Embryonic facial prominence (tissue), 1 donor: ENCODE results near the gene CENPU.
"Not testable (repeated sequence)": the region's sequence is repeated elsewhere in the genome, so short reads cannot be mapped to it uniquely, and the experiment has no call there.

Experiments used
- DNase-seq: peaks from one replicate; pipeline ENCODE4 v3.0.0-alpha.2; 2016; ENCODE audit errors: extremely low spot score

CENPU gene

GRCh38 chr4:184751585-184751956 lies 17.7 kb upstream of the CENPU start:
- no peak for DNase-seq

GRCh38 chr4:184750926-184751584 lies 17.2 kb upstream of the CENPU start:
- no peak for DNase-seq

DNA sequence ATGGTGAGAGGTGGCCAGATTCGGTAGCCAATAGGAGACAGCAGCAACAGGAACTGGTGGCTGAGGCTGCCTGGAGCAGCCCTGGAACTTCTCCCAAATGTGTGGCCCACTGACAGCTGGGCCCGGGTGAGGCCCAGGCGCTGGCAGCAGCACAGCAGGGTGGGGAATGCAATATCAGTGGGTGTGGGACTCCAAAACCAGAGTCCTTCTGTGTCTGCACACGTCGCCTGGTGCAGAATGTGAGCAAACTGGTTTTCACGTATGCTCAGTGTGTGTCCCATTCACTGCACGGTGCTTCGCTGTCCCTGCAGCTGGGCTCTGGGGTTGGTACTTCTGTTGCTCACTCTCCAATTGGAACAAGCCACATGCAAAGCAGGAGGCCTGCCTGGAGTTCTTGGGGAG lies 14.4 kb upstream of the CENPU start:
- no peak for DNase-seq

- DNase-seq, result no peak
Observed at GRCh38 chr4:184747034-184747830, 13.3 kb upstream of the CENPU start.

GRCh38 chr4:184745831-184746795 lies 12.2 kb upstream of the CENPU start:
- peak; percentile 73 for DNase-seq

DNA sequence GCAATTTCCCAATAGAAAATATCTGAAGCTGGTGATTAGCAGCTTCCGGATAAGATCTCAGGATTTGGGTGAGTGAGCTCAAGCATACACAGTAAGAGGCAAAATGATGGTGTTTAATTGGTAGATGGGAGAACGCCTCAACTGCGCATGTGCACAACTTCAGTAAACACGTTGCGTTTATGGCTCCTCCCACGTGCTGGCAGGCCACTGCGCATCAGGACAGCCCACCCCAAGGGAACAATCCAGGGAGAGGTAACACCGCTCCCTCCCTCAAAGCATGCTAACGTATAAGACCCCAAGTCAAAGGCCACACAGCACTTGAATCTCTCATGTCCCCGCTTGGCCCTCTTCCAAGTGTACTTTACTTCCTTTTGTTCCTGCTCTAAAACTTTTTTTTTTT lies 10.3 kb upstream of the CENPU start:
- DNase-seq, result no peak

GRCh38 chr4:184743650-184744049 lies 9.8 kb upstream of the CENPU start:
- no peak for DNase-seq

DNA sequence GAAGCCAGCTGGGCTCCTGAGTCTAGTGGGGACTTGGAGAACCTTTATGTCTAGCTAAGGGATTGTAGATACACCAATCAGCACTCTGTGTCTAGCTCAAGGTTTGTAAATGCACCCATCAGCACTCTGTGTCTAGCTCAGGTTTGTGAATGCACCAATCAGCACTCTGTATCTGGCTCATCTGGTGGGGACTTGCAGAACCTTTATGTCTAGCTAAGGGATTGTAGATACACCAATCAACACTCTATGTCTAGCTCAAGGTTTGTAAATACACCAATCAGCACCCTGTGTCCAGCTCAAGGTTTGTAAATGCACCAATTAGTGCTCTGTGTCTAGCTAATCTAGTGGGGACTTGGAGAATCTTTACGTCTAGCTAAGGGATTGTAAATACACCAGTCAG lies 7.8 kb upstream of the CENPU start:
- DNase-seq, result not testable (repeated sequence)

DNA sequence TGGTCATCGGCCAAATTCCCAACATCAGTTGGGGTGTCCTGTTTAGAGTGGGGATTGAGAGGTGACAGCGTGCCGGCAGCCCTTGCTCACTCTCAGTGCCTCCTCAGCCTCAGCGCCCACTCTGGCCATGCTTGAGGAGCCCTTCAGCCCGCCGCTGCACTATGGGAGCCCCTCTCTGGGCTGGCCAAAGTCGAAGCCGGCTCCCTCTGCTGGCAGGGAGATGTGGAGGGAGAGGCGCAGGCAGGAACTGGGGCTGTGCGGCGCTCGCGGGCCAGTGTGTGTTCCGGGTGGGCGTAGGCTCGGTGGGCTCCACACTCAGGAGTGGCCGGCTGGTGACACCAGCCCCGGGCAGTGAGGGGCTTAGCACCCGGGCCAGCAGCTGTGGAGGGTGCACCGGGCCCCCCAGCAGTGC lies 7.1 kb upstream of the CENPU start:
- DNase-seq, result no peak

DNA sequence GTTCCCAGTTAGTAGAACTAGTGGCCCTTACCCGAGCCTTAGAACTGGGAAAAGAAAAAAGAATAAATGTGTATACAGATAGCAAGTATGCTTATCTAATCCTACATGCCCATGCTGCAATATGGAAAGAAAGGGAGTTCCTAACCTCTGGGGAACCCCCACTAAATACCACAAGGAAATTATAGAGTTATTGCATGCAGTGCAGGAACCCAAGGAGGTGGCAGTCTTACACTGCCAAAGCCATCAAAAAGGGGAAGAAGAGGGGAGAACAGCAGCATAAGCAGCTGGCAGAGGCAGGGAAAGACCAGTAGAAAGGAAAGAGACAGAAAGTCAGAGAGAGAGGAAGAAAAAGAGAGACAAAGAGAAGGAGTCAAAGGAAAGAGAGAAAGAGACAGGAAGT lies 5.7 kb upstream of the CENPU start:
- not testable (repeated sequence) for DNase-seq

GRCh38 chr4:184734758-184735157 lies 862 bp upstream of the CENPU start:
- DNase-seq, result no peak

- DNase-seq, result no peak
Observed at GRCh38 chr4:184732126-184732525, 1.8 kb downstream of the CENPU start.

- no peak for DNase-seq
Observed at GRCh38 chr4:184731056-184731455, 2.8 kb downstream of the CENPU start.

GRCh38 chr4:184729946-184730345 lies 4.0 kb downstream of the CENPU start:
- DNase-seq, result no peak

DNA sequence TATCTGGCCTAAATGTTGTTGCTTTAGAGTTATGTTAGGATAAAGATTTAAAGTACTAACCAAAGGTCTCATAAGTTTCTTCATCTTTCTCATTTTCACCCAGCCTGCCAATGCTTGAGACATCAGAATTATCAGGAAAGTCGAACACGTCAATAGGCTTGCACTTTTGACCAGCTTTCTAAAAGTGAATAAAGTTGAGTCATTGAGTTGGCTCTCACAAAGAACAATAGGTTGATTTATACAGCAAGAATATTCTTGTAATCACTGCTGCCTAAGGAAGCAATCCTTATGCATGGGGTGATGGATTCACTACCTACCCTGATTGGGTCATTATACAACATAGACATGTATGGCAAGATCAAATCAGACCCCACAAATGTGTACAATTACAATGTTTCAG lies 5.0 kb downstream of the CENPU start:
- no peak for DNase-seq

GRCh38 chr4:184727430-184727829 lies 6.5 kb downstream of the CENPU start:
- DNase-seq, result no peak

DNA sequence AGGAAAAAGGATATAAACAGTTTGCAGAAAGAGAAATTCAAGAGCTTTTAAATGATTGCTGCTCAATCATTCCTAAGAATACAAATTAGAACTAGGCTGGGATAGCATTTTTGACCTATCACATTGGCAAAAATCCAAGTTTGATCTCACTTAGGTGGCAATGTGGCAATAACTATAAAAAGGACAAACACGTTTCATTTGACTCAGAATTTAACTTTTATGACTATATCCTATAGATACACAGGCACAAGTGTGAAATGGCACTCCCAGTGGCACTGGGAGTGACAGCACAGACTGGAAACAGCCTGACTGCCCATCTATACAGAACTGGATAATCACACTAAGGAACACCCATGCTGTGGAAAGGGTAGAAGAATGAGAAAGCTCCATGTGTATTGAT lies 11.1 kb downstream of the CENPU start:
- DNase-seq, result no peak

DNA sequence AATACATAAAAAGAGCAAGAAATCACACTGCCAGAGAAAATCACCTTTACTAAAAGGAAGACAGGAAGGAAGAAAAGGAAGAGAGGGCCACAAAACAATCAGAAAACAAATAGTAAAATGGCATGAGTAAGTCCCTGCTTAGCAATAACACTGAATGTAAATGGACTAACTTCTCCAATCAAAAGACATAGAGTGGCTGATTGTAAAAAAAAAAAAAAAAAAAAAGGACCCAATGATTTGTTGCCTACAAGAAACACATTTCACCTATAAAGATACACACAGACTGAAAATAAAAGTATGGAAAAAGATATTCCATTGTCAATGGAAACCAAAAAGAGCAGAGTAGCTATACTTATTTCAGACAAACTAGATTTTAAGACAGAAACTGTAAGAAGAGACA lies 12.6 kb downstream of the CENPU start:
- DNase-seq, result no peak

GRCh38 chr4:184719407-184719806 lies 14.5 kb downstream of the CENPU start:
- no peak for DNase-seq

DNA sequence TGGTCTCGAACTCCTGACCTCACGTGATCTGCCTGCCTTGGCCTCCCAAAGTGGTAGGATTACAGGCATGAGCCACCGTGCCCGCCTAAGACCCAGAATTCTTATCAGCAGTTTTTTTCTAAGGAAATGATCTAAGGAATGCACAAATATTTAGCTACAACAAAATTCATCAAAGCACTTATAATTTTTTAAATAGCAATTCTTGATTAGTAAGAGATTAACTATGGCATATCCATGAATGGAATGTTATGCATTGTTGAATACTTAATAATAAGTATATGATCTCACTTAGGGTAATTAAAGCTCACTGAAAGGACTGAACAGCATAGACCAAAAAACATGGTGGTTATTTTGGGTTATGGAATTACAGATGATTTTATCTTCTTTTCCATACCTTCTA lies 18.4 kb downstream of the CENPU start:
- no peak for DNase-seq

DNA sequence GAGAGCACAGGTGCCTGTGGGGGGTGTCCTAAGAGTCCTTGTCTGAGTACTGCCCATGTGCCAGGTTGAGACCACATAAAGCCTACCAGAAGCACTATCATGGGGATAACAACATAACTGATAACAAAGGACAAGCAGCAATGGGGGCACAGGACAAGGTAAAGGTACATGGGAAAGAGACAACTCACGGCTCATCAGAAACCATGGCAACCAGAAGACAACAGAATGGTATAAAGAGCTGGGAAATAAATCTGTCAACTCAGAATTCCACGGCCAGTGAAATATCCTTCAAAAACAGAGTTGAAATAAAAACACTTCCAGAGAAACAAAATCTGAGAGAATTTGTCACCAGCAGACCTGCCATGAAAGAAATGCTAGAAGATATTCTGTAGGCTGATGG lies 20.0 kb downstream of the CENPU start:
- DNase-seq, result no peak

GRCh38 chr4:184712322-184712721 lies 21.6 kb downstream of the CENPU start:
- no peak for DNase-seq
